Measurements from ENCODE around the gene INHA. TPM values are rescaled to one million over a fixed set of nuclear protein-coding genes. Genes with fewer than 3 reads are reported as not detected.

The INHA gene
- total RNA-seq, 3 donors from 2014 or later, result 0.19 TPM; not detected in 2

GRCh38 chr2:219609149-219609750 is 37.1 kb downstream of the INHA start:
- no peaks in the 10 kb centered on the region for H3K4me1 ChIP-seq (ENCODE audit: low read depth)
- ATAC-seq, result no peak
- intact Hi-C loops (cut with DNase I, micrococcal nuclease), result no loop called here
- no peak overlapping the region for H3K4me3 ChIP-seq
- H3K9me3 ChIP-seq, result no peaks in the 10 kb centered on the region
- TF ChIP-seq, protein P1, sequence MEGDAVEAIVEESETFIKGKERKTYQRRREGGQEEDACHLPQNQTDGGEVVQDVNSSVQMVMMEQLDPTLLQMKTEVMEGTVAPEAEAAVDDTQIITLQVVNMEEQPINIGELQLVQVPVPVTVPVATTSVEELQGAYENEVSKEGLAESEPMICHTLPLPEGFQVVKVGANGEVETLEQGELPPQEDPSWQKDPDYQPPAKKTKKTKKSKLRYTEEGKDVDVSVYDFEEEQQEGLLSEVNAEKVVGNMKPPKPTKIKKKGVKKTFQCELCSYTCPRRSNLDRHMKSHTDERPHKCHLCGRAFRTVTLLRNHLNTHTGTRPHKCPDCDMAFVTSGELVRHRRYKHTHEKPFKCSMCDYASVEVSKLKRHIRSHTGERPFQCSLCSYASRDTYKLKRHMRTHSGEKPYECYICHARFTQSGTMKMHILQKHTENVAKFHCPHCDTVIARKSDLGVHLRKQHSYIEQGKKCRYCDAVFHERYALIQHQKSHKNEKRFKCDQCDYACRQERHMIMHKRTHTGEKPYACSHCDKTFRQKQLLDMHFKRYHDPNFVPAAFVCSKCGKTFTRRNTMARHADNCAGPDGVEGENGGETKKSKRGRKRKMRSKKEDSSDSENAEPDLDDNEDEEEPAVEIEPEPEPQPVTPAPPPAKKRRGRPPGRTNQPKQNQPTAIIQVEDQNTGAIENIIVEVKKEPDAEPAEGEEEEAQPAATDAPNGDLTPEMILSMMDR (IDR thresholded peaks at IDR 0.05), result no peak
- no peak for DNase-seq
- no peaks in the 10 kb centered on the region for H3K36me3 ChIP-seq (ENCODE audit: low read depth)

DNA sequence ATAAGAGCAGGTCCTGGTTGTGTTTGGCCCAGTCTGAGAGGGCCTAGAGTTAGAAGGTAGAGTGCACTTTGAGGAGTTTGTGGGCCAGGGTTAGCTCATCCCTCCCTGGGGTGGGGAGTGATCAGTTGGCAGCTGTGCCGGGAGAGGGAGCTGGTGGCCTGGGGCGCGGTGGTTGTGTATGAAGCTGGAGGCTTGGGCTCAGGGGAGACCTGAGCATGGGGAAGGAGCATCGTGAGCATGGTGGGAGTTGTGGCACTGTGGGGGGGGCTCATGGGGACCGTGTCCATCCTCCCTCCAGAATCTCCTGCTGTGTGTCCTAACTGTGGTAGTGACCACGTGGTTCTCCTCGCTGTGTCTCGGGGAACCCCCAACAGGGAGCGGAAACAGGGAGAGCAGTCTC is 39.2 kb downstream of the INHA start:
- DNase-seq (no peak), ATAC-seq (no peak)
- Histone ChIP-seq H3K9me3 (no peaks in the 10 kb centered on the region), H3K4me1 (ENCODE audit: low read depth) (no peaks in the 10 kb centered on the region), H3K36me3 (ENCODE audit: low read depth) (no peaks in the 10 kb centered on the region), H3K4me3 (no peak overlapping the region)
- TF ChIP-seq, protein P1 (IDR thresholded peaks at IDR 0.05), result no peak
- intact Hi-C loops (cut with DNase I, micrococcal nuclease), result no loop called here

GRCh38 chr2:219611866-219612576 is 39.9 kb downstream of the INHA start:
- ATAC-seq, result no peak
- no peak for DNase-seq
- Histone ChIP-seq H3K9me3 (no peaks in the 10 kb centered on the region), H3K4me1 (ENCODE audit: low read depth) (no peaks in the 10 kb centered on the region), H3K4me3 (no peak overlapping the region), H3K36me3 (ENCODE audit: low read depth) (no peaks in the 10 kb centered on the region)
- TF ChIP-seq, protein P1 (IDR thresholded peaks at IDR 0.05), result no peak
- intact Hi-C loops (cut with DNase I, micrococcal nuclease), result no loop called here

DNA sequence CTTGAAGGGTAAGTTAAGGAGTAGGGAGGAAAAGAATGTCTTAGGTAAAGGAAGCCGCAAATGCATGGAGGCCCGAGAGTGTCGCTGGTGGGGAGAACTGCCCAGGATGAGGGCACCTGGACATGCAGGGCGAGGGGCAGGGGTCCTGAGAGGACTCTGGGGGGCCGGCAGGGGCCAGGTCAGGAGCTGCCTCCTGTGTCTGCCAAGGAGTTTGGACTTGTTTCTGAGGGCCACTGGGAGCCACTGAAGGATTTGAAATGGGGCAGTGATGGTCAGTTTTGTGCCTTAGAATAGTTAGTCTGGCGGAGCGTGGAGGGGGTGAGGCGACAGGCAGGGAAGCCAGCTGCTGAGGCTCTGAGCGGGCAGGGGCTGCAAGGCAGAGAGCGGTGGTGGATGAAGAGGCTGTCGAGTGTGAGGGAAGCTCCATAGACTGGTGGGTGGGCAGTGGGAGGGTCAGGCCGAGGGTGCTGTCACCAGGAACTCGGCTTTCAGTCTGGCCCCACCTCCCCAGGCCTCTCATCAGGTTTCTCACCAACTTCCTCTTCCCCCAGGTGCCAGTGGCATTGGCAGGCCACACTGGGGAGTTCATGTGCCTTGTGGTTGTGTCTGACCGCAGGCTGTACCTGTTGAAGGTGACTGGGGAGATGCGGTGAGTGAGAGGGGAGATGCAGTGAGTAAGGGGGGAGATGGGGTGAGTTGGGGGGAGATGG is 40.6 kb downstream of the INHA start:
- ATAC-seq, result peak; percentile 27
- H3K9me3 ChIP-seq, result no peaks in the 10 kb centered on the region
- no peaks in the 10 kb centered on the region for H3K4me1 ChIP-seq (ENCODE audit: low read depth)
- no peak for DNase-seq
- no peak overlapping the region for H3K4me3 ChIP-seq
- intact Hi-C loops (cut with DNase I, micrococcal nuclease), result no loop called here
- TF ChIP-seq, protein P1 (IDR thresholded peaks at IDR 0.05), result no peak
- H3K36me3 ChIP-seq (ENCODE audit: low read depth), result no peaks in the 10 kb centered on the region

DNA sequence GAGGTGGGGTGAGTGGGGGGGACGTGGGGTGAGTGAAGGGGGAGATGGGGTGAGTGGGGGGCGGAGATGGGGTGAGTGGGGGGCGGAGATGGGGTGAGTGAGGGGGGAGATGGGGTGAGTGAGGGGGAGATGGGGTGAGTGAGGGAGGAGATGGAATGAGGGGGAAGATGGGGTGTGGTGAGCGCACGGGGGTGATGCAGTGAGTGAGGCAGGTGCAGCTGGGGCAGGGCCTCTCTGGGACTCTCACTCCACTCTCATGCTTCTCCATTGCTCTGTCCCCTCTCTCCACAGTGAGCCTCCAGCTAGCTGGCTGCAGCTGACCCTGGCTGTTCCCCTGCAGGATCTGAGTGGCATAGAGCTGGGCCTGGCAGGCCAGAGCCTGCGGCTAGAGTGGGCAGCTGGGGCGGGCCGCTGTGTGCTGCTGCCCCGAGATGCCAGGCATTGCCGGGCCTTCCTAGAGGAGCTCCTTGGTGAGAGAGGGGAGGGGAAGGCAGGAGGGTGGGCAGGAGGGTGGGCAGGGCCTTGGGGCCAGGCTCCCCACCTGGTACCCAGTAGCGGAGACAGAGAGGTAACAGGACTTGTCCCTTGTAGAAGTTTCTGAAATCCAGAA is 41.5 kb downstream of the INHA start:
- H3K4me3 ChIP-seq, result no peak overlapping the region
- ATAC-seq, result no peak
- H3K4me1 ChIP-seq (ENCODE audit: low read depth), result no peaks in the 10 kb centered on the region
- DNase-seq, result no peak
- H3K9me3 ChIP-seq, result no peaks in the 10 kb centered on the region
- TF ChIP-seq, protein P1 (IDR thresholded peaks at IDR 0.05), result no peak
- H3K36me3 ChIP-seq (ENCODE audit: low read depth), result no peaks in the 10 kb centered on the region
- intact Hi-C loops (cut with DNase I, micrococcal nuclease), result no loop called here

Data from mucosa of descending colon (tissue), 3 donors.